HepG2 (cell line): ENCODE data around the gene GUCA1A. TPM values are rescaled to one million over a fixed set of nuclear protein-coding genes. Genes with fewer than 3 reads are reported as not detected.

Experiments used
- ARHGAP35 ChIP-seq: sonication (generic); formaldehyde crosslinking; IDR thresholded peaks from 2 replicates; pipeline ENCODE4 v1.9.0; 2022; ENCODE audit warnings: mild to moderate bottlenecking, inconsistent platforms, moderate library complexity, missing genetic modification reagents, borderline replicate concordance
- ARID5B ChIP-seq: IDR thresholded peaks from 2 replicates; pipeline ENCODE4 v1.4.0; 2020; ENCODE audit warnings: mild to moderate bottlenecking, missing genetic modification reagents
- FIP1L1 ChIP-seq: fragments of 200-400 bp; formaldehyde crosslinking; IDR thresholded peaks from 2 replicates; pipeline ENCODE4 v1.6.1; 2018; ENCODE audit warnings: low read depth, mild to moderate bottlenecking, low read length, moderate library complexity, borderline replicate concordance; ENCODE audit not compliant: insufficient read depth
- PTBP1 ChIP-seq: fragments of 200-400 bp; formaldehyde crosslinking; IDR thresholded peaks from 2 replicates; pipeline ENCODE4 v1.6.1; 2018; ENCODE audit warnings: low read length, low read depth; ENCODE audit not compliant: poor library complexity, severe bottlenecking
- RBFOX2 ChIP-seq: fragments of 200-400 bp; formaldehyde crosslinking; IDR thresholded peaks from 2 replicates; pipeline ENCODE4 v1.6.1; 2017; ENCODE audit warnings: low read depth, mild to moderate bottlenecking, low read length
- SMARCC2 ChIP-seq: fragments of 450-650 bp; IDR thresholded peaks from 2 replicates; pipeline ENCODE4 v1.6.1; 2017; ENCODE audit warnings: antibody characterized with exemption, mild to moderate bottlenecking
- THRA ChIP-seq: sonication (generic); formaldehyde crosslinking; IDR thresholded peaks from 2 replicates; pipeline ENCODE4 v1.4.0; 2020; ENCODE audit warnings: missing genetic modification reagents, borderline replicate concordance
- USF2 ChIP-seq, 2 experiments: sonication (generic) in 1 of 2; formaldehyde crosslinking in 1 of 2; IDR thresholded peaks; 2 replicates each; pipeline versions ENCODE4 v1.5.1 to v1.6.1; 2011 to 2020; ENCODE audit warnings: borderline replicate concordance in 1 of 2, low read depth in 1 of 2, low read length in 1 of 2, mild to moderate bottlenecking in 1 of 2, missing genetic modification reagents in 1 of 2, moderate library complexity in 1 of 2
- ZBTB10 ChIP-seq: sonication (generic); formaldehyde crosslinking; IDR thresholded peaks from 2 replicates; pipeline ENCODE4 v1.4.0; 2020; ENCODE audit warnings: missing genetic modification reagents, borderline replicate concordance
- ZNF362 ChIP-seq: sonication (generic); formaldehyde crosslinking; IDR thresholded peaks from 2 replicates; pipeline ENCODE4 v1.4.0; 2020; ENCODE audit warnings: missing genetic modification reagents, mild to moderate bottlenecking, borderline replicate concordance
- ZNF639 ChIP-seq: conservative IDR thresholded peaks from 2 replicates; pipeline ENCODE4 v1.6.1; 2018; ENCODE audit warnings: missing genetic modification reagents
- ZNF737 ChIP-seq: sonication (generic); formaldehyde crosslinking; IDR thresholded peaks from 2 replicates; pipeline ENCODE4 v1.5.0; 2020; ENCODE audit warnings: missing genetic modification reagents, mild to moderate bottlenecking, borderline replicate concordance
- polyA plus RNA-seq, 8 experiments: library from polyadenylated mRNA; depleted of rRNA in 3 of 8; stranded (reverse) in 7 of 8; unstranded in 1 of 8; fragments of >200 nt; fragmentation: Illumina TruSeq in 4 of 8; extraction: Trizol in 4 of 8; gene quantifications; 2 replicates each; pipeline versions ENCODE4 v1.2.1 to v1.2.3, GENCODE V29; 2011 to 2016; ENCODE audit warnings: low read depth in 4 of 8, missing spikeins in 1 of 8, mixed read lengths in 1 of 8; ENCODE audit not compliant: insufficient read depth in 1 of 8
- total RNA-seq, 5 experiments: library from RNA; depleted of rRNA; stranded (reverse); fragments of >200 nt; fragmentation: Illumina TruSeq; extraction: Trizol; gene quantifications; 2 replicates each; pipeline ENCODE4 v1.2.3, GENCODE V29; 2016; ENCODE audit warnings: low read depth in 1 of 5

The GUCA1A gene
- total and polyA plus RNA-seq, 2 of the 13 experiments (the other 11 are each of a cell fraction or from before 2014, with no cell fraction given): not detected

GRCh38 chr6:42217519-42218367 lies 44.6 kb downstream of the GUCA1A start, which contains the start of gene MRPS10 (continued):
- TF ChIP-seq ZNF639 (CRISPR knock-in tag) (peak; percentile 90), ZBTB10 (0 out of 2 replicates have a peak, but pooled peaks have one; percentile 42), PTBP1 (no peak), SMARCC2 (no peak), RBFOX2 (peak; percentile 85), FIP1L1 (no peak), ZNF362 (peak; percentile 26; the same call in 1 of the 2 replicates), USF2 (IDR thresholded peaks at IDR 0.05; ENCODE audit: low read depth, low read length) (no peak), USF2 (CRISPR knock-in tag; IDR thresholded peaks at IDR 0.05; ENCODE audit: borderline replicate concordance) (no peak; the same call in 1 of the 2 replicates), ARID5B (CRISPR knock-in tag) (peak; percentile 75), ARHGAP35 (CRISPR knock-in tag) (no peak; the same call in 1 of the 2 replicates), THRA (CRISPR knock-in tag) (peak; percentile 77), ZNF737 (no peak)
